IMR-90 (cell line): ENCODE results near the gene MED12L. TPM values are rescaled to one million over a fixed set of nuclear protein-coding genes. Genes with fewer than 3 reads are reported as not detected.

Experiments used
- ATAC-seq: fragments of 200-7000 bp; cut with Tn5 transposase; 2 replicates; pipeline ENCODE4 v1.9.1; 2020; ENCODE audit warnings: low read depth, mild to moderate bottlenecking, moderate library complexity
- BruUV-seq: library from RNA; stranded (reverse); fragments of 400-500 nt; replicated peaks from 2 replicates; lab custom pipeline; 2021; lab: Mats Ljungman, UMichigan
- CTCF ChIA-PET: fragments of 300-600 bp; formaldehyde crosslinking; extraction: SDS; loops from one replicate; lab custom pipeline; 2021; ENCODE audit warnings: antibody characterized with exemption; lab: Yijun Ruan, JAX
- POLR2A ChIA-PET: fragments of 300-600 bp; sonication (Branson Sonifier 250); formaldehyde crosslinking; loops from one replicate; lab custom pipeline; 2022; ENCODE audit warnings: antibody characterized with exemption; ENCODE audit not compliant: unreplicated experiment; lab: Charles Lee
- DNase-seq: peaks from one replicate; pipeline ENCODE4 v3.0.0; 2013
- H2AFZ ChIP-seq: replicated peaks from 2 replicates; pipeline ENCODE3; 2013; ENCODE audit warnings: low read length, mild to moderate bottlenecking; ENCODE audit not compliant: poor library complexity
- H2AK5ac ChIP-seq: 2 replicates; pipeline ENCODE4 v1.6.1; 2013; ENCODE audit warnings: low read depth, low read length, inconsistent platforms
- H2AK9ac ChIP-seq: replicated peaks from 2 replicates; pipeline ENCODE3; 2013; ENCODE audit warnings: mild to moderate bottlenecking, low read depth, low read length, moderate library complexity; ENCODE audit not compliant: poor library complexity
- H2BK120ac ChIP-seq: 2 replicates; pipeline ENCODE4 v1.6.1; 2013; ENCODE audit warnings: low read depth, low read length, inconsistent platforms
- H2BK15ac ChIP-seq: 3 replicates; pipeline ENCODE4 v1.6.1; 2013; ENCODE audit warnings: low read depth, low read length, inconsistent platforms
- H2BK20ac ChIP-seq: 2 replicates; pipeline ENCODE4 v1.6.1; 2013; ENCODE audit warnings: low read depth, mild to moderate bottlenecking, inconsistent platforms, low read length, moderate library complexity
- H2BK5ac ChIP-seq: 2 replicates; pipeline ENCODE4 v1.6.1; 2013; ENCODE audit warnings: mild to moderate bottlenecking, low read depth, low read length, inconsistent platforms; ENCODE audit not compliant: poor library complexity, severe bottlenecking
- H3K14ac ChIP-seq: replicated peaks from 2 replicates; pipeline ENCODE4 v1.6.1; 2013; ENCODE audit warnings: low read depth, low read length, inconsistent platforms
- H3K18ac ChIP-seq: 2 replicates; pipeline ENCODE4 v1.6.1; 2013; ENCODE audit warnings: low read depth, low read length, control low read depth
- H3K23ac ChIP-seq: 2 replicates; pipeline ENCODE4 v1.6.1; 2013; ENCODE audit warnings: low read depth, low read length, inconsistent platforms
- H3K27ac ChIP-seq: 2 replicates; pipeline ENCODE4 v1.5.1; 2013; ENCODE audit warnings: mild to moderate bottlenecking, control low read depth, low read length; ENCODE audit not compliant: insufficient read depth
- H3K27me3 ChIP-seq: 2 replicates; pipeline ENCODE4 v1.6.1; 2013; ENCODE audit warnings: low read length; ENCODE audit not compliant: control insufficient read depth, insufficient read depth
- H3K36me3 ChIP-seq: 2 replicates; pipeline ENCODE4 v1.6.1; 2013; ENCODE audit warnings: low read length, mixed read lengths; ENCODE audit not compliant: control insufficient read depth, insufficient read depth
- H3K4ac ChIP-seq: 2 replicates; pipeline ENCODE4 v1.6.1; 2013; ENCODE audit warnings: low read depth, low read length, inconsistent platforms
- H3K4me1 ChIP-seq: 2 replicates; pipeline ENCODE4 v1.6.1; 2013; ENCODE audit warnings: low read length, mixed read lengths; ENCODE audit not compliant: control insufficient read depth, insufficient read depth
- H3K4me2 ChIP-seq: 2 replicates; pipeline ENCODE4 v1.6.1; 2013; ENCODE audit warnings: low read depth, mild to moderate bottlenecking, control low read depth, low read length, moderate library complexity
- H3K4me3 ChIP-seq: 2 replicates; pipeline ENCODE4 v1.5.1; 2013; ENCODE audit warnings: low read depth, mild to moderate bottlenecking, control low read depth, low read length, moderate library complexity; ENCODE audit not compliant: insufficient read depth
- H3K56ac ChIP-seq: 2 replicates; pipeline ENCODE4 v1.6.1; 2013; ENCODE audit warnings: low read length, inconsistent platforms; ENCODE audit not compliant: insufficient read depth; ENCODE audit errors: extremely low read depth
- H3K79me1 ChIP-seq, 2 experiments: 2 replicates each; pipeline ENCODE4 v1.6.1; 2013; ENCODE audit warnings: low read length in 2 of 2, inconsistent platforms in 1 of 2, low read depth in 1 of 2
- H3K9ac ChIP-seq: 2 replicates; pipeline ENCODE4 v1.6.1; 2013; ENCODE audit warnings: low read depth, low read length, control low read depth
- H3K9me1 ChIP-seq: 2 replicates; pipeline ENCODE4 v1.6.1; 2013; ENCODE audit warnings: low read length, inconsistent platforms; ENCODE audit not compliant: insufficient read depth
- H3K9me3 ChIP-seq: 2 replicates; pipeline ENCODE4 v1.6.1; 2013; ENCODE audit warnings: low read length; ENCODE audit not compliant: control insufficient read depth, insufficient read depth
- H4K20me1 ChIP-seq: 2 replicates; pipeline ENCODE4 v1.6.1; 2013; ENCODE audit warnings: low read length, inconsistent platforms; ENCODE audit not compliant: insufficient read depth
- H4K5ac ChIP-seq: 2 replicates; pipeline ENCODE4 v1.6.1; 2013; ENCODE audit warnings: mild to moderate bottlenecking, low read depth, low read length, control low read depth
- H4K8ac ChIP-seq, 2 experiments: 2 replicates each; pipeline ENCODE4 v1.6.1; 2013; ENCODE audit warnings: low read depth in 2 of 2, low read length in 2 of 2, control low read depth in 1 of 2, inconsistent platforms in 1 of 2
- H4K91ac ChIP-seq: 2 replicates; pipeline ENCODE4 v1.6.1; 2013; ENCODE audit warnings: low read depth, low read length, inconsistent platforms; ENCODE audit not compliant: insufficient read depth
- BHLHE40 ChIP-seq: fragments of 150-350 bp; IDR thresholded peaks from 2 replicates; pipeline ENCODE4 v1.6.1; 2016; ENCODE audit warnings: mild to moderate bottlenecking, low read depth, low read length
- CEBPB ChIP-seq: IDR thresholded peaks from 2 replicates; pipeline ENCODE4 v1.6.1; 2012; ENCODE audit warnings: low read depth, low read length, improper control_type of control experiment
- CHD1 ChIP-seq: IDR thresholded peaks from 2 replicates; pipeline ENCODE4 v1.6.1; 2012; ENCODE audit warnings: low read depth, low read length, improper control_type of control experiment
- FOS ChIP-seq: fragments of 150-350 bp; IDR thresholded peaks from 2 replicates; pipeline ENCODE4 v1.6.1; 2016; ENCODE audit warnings: low read depth, low read length
- MAFK ChIP-seq: IDR thresholded peaks from 2 replicates; pipeline ENCODE4 v1.6.1; 2012; ENCODE audit warnings: low read depth, low read length, improper control_type of control experiment
- MAZ ChIP-seq: IDR thresholded peaks from 2 replicates; pipeline ENCODE4 v1.6.1; 2012; ENCODE audit warnings: low read depth, mild to moderate bottlenecking, low read length, improper control_type of control experiment, moderate library complexity, borderline replicate concordance
- NFE2L2 ChIP-seq: fragments of 150-350 bp; IDR thresholded peaks from 2 replicates; pipeline ENCODE4 v1.6.1; 2016; ENCODE audit warnings: low read depth, mild to moderate bottlenecking, low read length
- POLR2A ChIP-seq: IDR thresholded peaks from 2 replicates; pipeline ENCODE4 v1.6.1; 2012; ENCODE audit warnings: mild to moderate bottlenecking, low read depth, low read length
- RAD21 ChIP-seq: IDR thresholded peaks from 2 replicates; pipeline ENCODE4 v1.6.1; 2012; ENCODE audit warnings: low read length, improper control_type of control experiment
- RCOR1 ChIP-seq: IDR thresholded peaks from 2 replicates; pipeline ENCODE4 v1.6.1; 2012; ENCODE audit warnings: mild to moderate bottlenecking, low read length, improper control_type of control experiment; ENCODE audit not compliant: insufficient replicate concordance
- WGBS, 2 experiments: methylation state at CpG; one replicate each; pipeline versions ENCODE4 v1.1.5 to v1.1.7; 2013; ENCODE audit warnings: missing lambda C conversion rate in 2 of 2; ENCODE audit not compliant: insufficient read length in 1 of 2; ENCODE audit errors: extremely low coverage in 2 of 2; 5-methylcytosine and 5-hydroxymethylcytosine counted together
- dilution Hi-C: fragments of 300-500 bp; cut with HindIII; formaldehyde crosslinking; loops from one replicate; pipeline ENCODE4 v1.14.3; 2018; ENCODE audit warnings: low sequenced_read_pairs; ENCODE audit not compliant: unreplicated experiment
- in situ Hi-C: fragments of 300-500 bp; cut with MboI; formaldehyde crosslinking; loops from 3 replicates; pipeline ENCODE4 v1.14.3; 2019; ENCODE audit warnings: low sequenced_read_pairs, inconsistent platforms, mixed read lengths
- intact Hi-C: fragments of 100-400 bp; cut with micrococcal nuclease; formaldehyde crosslinking; loops from 2 replicates; pipeline ENCODE4 v1.10.0; 2022
- polyA plus RNA-seq, 3 experiments: library from polyadenylated mRNA; depleted of rRNA; stranded (reverse); fragments of >200 nt; gene quantifications; 2 replicates each; pipeline ENCODE4 v1.2.3, GENCODE V29; 2012; ENCODE audit warnings: low replicate concordance in 1 of 3
- total RNA-seq: library from RNA; depleted of rRNA; stranded (reverse); fragments of >200 nt; gene quantifications from 2 replicates; pipeline ENCODE4 v1.2.3, GENCODE V29; 2012
- TF ChIP-seq, protein P1 (sequence below): conservative IDR thresholded peaks from 2 replicates; pipeline ENCODE4 v1.5.1; 2012; ENCODE audit warnings: mild to moderate bottlenecking, low read depth, low read length, improper control_type of control experiment

Gene MED12L
- total and polyA plus RNA-seq, 2 of the 4 experiments (the other 2 are of a cell fraction), result 0.05 to 0.18 TPM

DNA sequence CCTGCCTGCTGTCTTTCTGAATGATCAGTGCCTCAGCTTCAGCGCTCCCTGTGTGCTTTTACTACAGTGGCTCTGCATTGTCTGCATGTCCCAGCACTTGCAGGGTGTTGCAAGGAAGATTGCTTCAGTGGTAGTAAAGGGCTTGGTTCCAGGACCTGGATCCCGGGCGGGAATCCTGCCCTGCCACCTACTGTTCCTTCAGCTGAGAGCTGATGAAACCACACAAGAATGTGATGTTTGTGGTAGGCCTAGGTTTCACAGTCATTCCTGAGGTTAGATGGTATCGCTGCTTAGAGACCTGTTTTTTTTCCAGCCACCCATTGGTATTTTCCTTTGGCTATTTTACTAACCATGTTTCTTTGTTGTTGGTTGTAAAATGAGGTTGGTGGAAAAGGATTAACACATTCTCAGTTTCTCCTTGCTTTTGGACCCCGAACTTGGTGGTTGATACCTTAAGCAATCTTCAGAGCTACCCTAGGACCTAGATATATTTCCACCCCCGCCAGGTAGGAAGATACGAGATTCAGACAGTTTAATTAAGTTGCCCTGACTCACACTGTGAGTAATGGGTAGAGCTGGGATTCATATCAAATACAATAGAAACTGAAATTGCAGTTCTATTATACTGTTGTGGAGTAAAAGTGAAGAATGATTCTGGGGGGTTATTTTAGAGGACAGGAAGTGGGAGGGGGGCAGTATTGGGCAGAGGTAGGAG is 219.8 kb downstream of the MED12L start:
- H3K4ac ChIP-seq, result peak overlapping the region; percentile 62
- peak overlapping the region; percentile 32; the same call in 1 of the 3 replicates for H2BK15ac ChIP-seq
- peak overlapping the region; percentile 83 for H2BK120ac ChIP-seq
- 29% methylated on average over 1 of the region's 7 CpGs; no CpG with 5 or more reads in 1 of the 2 experiments for WGBS, 2 experiments
- H3K4me1 ChIP-seq, result peaks cover 15% of the 10 kb centered on the region
- dilution Hi-C loops (no loop called here), intact Hi-C loops (no loop called here), in situ Hi-C loops (no loop called here)
- no peak overlapping the region for H3K4me3 ChIP-seq
- peak overlapping the region; percentile 1; the same call in 1 of the 2 replicates for H3K56ac ChIP-seq
- H2AK9ac ChIP-seq, result peak overlapping the region; percentile 25
- H3K27ac ChIP-seq, result peak overlapping the region; percentile 44; the same call in 1 of the 2 replicates
- H4K20me1 ChIP-seq, result no peaks in the 10 kb centered on the region
- H2AK5ac ChIP-seq, result peak overlapping the region; percentile 37; the same call in 1 of the 2 replicates
- H3K18ac ChIP-seq, result peak overlapping the region; percentile 71
- BruUV-seq, result no TSS peak
- ChIA-PET CTCF (interaction anchor here (0.6 to 1.2 kb wide), 5 partner anchors 11 to 390 kb away, joined by 3 read pairs; partner anchors contain the start of gene GPR87), POLR2A (no interaction called here)
- no peaks in the 10 kb centered on the region for H3K36me3 ChIP-seq
- no peak overlapping the region for H3K23ac ChIP-seq
- peak overlapping the region; percentile 72 for H2AFZ ChIP-seq
- H4K5ac ChIP-seq, result 0 out of 2 replicates have a peak overlapping the region, but pooled peaks have one; percentile 42
- H3K9ac ChIP-seq, result 0 out of 2 replicates have a peak overlapping the region, but pooled peaks have one; percentile 7
- peak overlapping the region; percentile 65 for H3K4me2 ChIP-seq
- ATAC-seq (peak; percentile 90), DNase-seq (peak; percentile 95)
- no peaks in the 10 kb centered on the region for H3K79me1 ChIP-seq
- no peaks in the 10 kb centered on the region for H3K27me3 ChIP-seq
- peak overlapping the region; percentile 79 for H2BK20ac ChIP-seq
- peak overlapping the region; percentile 26 to 72; a peak in 2 of 4 replicates for H4K8ac ChIP-seq
- no peaks in the 10 kb centered on the region for H3K9me3 ChIP-seq
- TF ChIP-seq FOS (0 out of 2 replicates have a peak, but pooled peaks have one; percentile 16), MAFK (no peak), RAD21 (peak; percentile 19; the same call in 1 of the 2 replicates), CHD1 (no peak), RCOR1 (peak; percentile 41), CEBPB (peak; percentile 97), MAZ (no peak), POLR2A (no peak), BHLHE40 (peak; percentile 37; the same call in 1 of the 2 replicates), NFE2L2 (no peak)
- TF ChIP-seq, protein P1, sequence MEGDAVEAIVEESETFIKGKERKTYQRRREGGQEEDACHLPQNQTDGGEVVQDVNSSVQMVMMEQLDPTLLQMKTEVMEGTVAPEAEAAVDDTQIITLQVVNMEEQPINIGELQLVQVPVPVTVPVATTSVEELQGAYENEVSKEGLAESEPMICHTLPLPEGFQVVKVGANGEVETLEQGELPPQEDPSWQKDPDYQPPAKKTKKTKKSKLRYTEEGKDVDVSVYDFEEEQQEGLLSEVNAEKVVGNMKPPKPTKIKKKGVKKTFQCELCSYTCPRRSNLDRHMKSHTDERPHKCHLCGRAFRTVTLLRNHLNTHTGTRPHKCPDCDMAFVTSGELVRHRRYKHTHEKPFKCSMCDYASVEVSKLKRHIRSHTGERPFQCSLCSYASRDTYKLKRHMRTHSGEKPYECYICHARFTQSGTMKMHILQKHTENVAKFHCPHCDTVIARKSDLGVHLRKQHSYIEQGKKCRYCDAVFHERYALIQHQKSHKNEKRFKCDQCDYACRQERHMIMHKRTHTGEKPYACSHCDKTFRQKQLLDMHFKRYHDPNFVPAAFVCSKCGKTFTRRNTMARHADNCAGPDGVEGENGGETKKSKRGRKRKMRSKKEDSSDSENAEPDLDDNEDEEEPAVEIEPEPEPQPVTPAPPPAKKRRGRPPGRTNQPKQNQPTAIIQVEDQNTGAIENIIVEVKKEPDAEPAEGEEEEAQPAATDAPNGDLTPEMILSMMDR, result peak; percentile 29
- 0 out of 2 replicates have a peak overlapping the region, but pooled peaks have one; percentile 5 for H3K14ac ChIP-seq
- peak overlapping the region; percentile 41; the same call in 1 of the 2 replicates for H4K91ac ChIP-seq
- H2BK5ac ChIP-seq, result peak overlapping the region; percentile 57
- H3K9me1 ChIP-seq, result peaks cover 3% of the 10 kb centered on the region
